ENCODE data around the gene TLR3.

GRCh38 chr4:186058980-186059316, 10.0 kb upstream of the TLR3 start:
- TF ChIP-seq CTCF (IDR thresholded peaks at IDR 0.05; ENCODE audit: low read depth, low read length, poor library complexity, severe bottlenecking) (no peak), EZH2phosphoT487 (IDR thresholded peaks at IDR 0.05; ENCODE audit: borderline replicate concordance, low read length) (no peak)
